K562 (cell line): Measurements from ENCODE around the gene RHPN2. TPM values are rescaled to one million over a fixed set of nuclear protein-coding genes. Genes with fewer than 3 reads are reported as not detected.

Experiments used
- CAMTA2 ChIP-seq: fragments of 250-450 bp; sonication (Bioruptor Pico); conservative IDR thresholded peaks from 2 replicates; pipeline ENCODE4 v1.5.1; 2022
- GABPB1 ChIP-seq: sonication (generic); formaldehyde crosslinking; IDR thresholded peaks from 2 replicates; pipeline ENCODE4 v1.8.0; 2022; ENCODE audit warnings: mild to moderate bottlenecking, missing genetic modification reagents
- KDM2B ChIP-seq: fragments of 250-450 bp; sonication (Bioruptor Pico); IDR thresholded peaks from 2 replicates; pipeline ENCODE4 v1.8.0; 2021; ENCODE audit warnings: mild to moderate bottlenecking, moderate library complexity
- NR4A1 ChIP-seq, 2 experiments: fragments of 250-450 bp in 1 of 2; fragments of 450-650 bp in 1 of 2; sonication (Bioruptor Pico) in 1 of 2; IDR thresholded peaks; 2 replicates each; pipeline versions ENCODE4 v1.4.0 to v1.6.1; 2016 to 2020; ENCODE audit warnings: mild to moderate bottlenecking in 2 of 2, missing compliant biosample characterization in 1 of 2, missing genetic modification characterization in 1 of 2, moderate library complexity in 1 of 2
- POLR2A ChIP-seq: fragments of 450-650 bp; conservative IDR thresholded peaks from 2 replicates; pipeline ENCODE4 v1.6.1; 2016
- PRPF4 ChIP-seq: fragments of 200-400 bp; formaldehyde crosslinking; IDR thresholded peaks from one replicate; pipeline ENCODE4 v1.6.1; 2017; ENCODE audit warnings: low read length, low read depth, mild to moderate bottlenecking; ENCODE audit not compliant: insufficient read depth, poor library complexity, severe bottlenecking
- RFX1 ChIP-seq: fragments of 450-650 bp; IDR thresholded peaks from 2 replicates; pipeline ENCODE4 v1.6.1; 2016; ENCODE audit warnings: mild to moderate bottlenecking, moderate library complexity
- XRCC3 ChIP-seq: fragments of 450-650 bp; IDR thresholded peaks from 2 replicates; pipeline ENCODE4 v1.6.1; 2017; ENCODE audit warnings: mild to moderate bottlenecking, moderate library complexity
- ZEB2 ChIP-seq: fragments of 450-650 bp; IDR thresholded peaks from 2 replicates; pipeline ENCODE4 v1.6.1; 2016
- ZNF695 ChIP-seq: fragments of 450-650 bp; formaldehyde crosslinking; IDR thresholded peaks from 2 replicates; pipeline ENCODE4 v1.4.0; 2020; ENCODE audit warnings: mild to moderate bottlenecking, moderate library complexity
- polyA plus RNA-seq, 8 experiments: library from polyadenylated mRNA; depleted of rRNA in 4 of 8; stranded (reverse) in 5 of 8; unstranded in 3 of 8; fragments of >200 nt; fragmentation: Nextera tagmentation in 2 of 8; fragmentation: Illumina TruSeq in 1 of 8; extraction: Ambion mirVana in 2 of 8; extraction: Trizol in 1 of 8; gene quantifications; 2 replicates each; pipeline versions ENCODE4 v1.2.1 to v1.2.3, GENCODE V29; 2011 to 2014; ENCODE audit warnings: inconsistent platforms in 1 of 8, missing spikeins in 1 of 8
- total RNA-seq, 7 experiments: library from RNA; depleted of rRNA in 6 of 7; stranded (reverse); fragments of >200 nt in 6 of 7; fragmentation: Illumina TruSeq in 2 of 7; extraction: Trizol in 2 of 7; gene quantifications; 2 replicates each; pipeline versions ENCODE4 v1.2.1 to v1.2.3, GENCODE V29; 2011 to 2021; ENCODE audit warnings: low replicate concordance in 1 of 7
- TF ChIP-seq, protein P1 (sequence below), 3 experiments: IDR thresholded peaks in 2 of 3; conservative IDR thresholded peaks in 1 of 3; 2 replicates each; pipeline ENCODE4 v1.5.1; 2011 to 2012; ENCODE audit warnings: low read length in 3 of 3, mild to moderate bottlenecking in 3 of 3, control low read depth in 2 of 3, improper control_type of control experiment in 1 of 3, inconsistent platforms in 1 of 3, low read depth in 1 of 3, mixed read lengths in 1 of 3, moderate library complexity in 1 of 3; ENCODE audit not compliant: insufficient read depth in 2 of 3
- TF ChIP-seq, protein P2 (sequence below): fragments of 450-650 bp; conservative IDR thresholded peaks from 2 replicates; pipeline ENCODE4 v1.6.1; 2016; ENCODE audit warnings: missing genetic modification characterization, low read depth, mild to moderate bottlenecking, control low read depth, missing compliant biosample characterization
- TF ChIP-seq, protein P3 (sequence below), 2 experiments: fragments of 450-650 bp; conservative IDR thresholded peaks; 2 replicates each; pipeline ENCODE4 v1.6.1; 2017; ENCODE audit warnings: mild to moderate bottlenecking in 2 of 2, moderate library complexity in 2 of 2
- TF ChIP-seq, protein P4 (sequence below): sonication (generic); formaldehyde crosslinking; IDR thresholded peaks from 2 replicates; pipeline ENCODE4 v1.8.1; 2023; ENCODE audit warnings: mild to moderate bottlenecking, missing genetic modification reagents
- TF ChIP-seq, protein P5 (sequence below): fragments of 250-450 bp; sonication (Bioruptor Pico); IDR thresholded peaks from 2 replicates; pipeline ENCODE4 v1.8.0; 2022; ENCODE audit warnings: moderate library complexity, mild to moderate bottlenecking, inconsistent platforms
- TF ChIP-seq, protein P6 (sequence below): fragments of 250-450 bp; sonication (Bioruptor Pico); IDR thresholded peaks from 2 replicates; pipeline ENCODE4 v1.8.0; 2021; ENCODE audit warnings: mild to moderate bottlenecking, moderate library complexity

The RHPN2 gene
- total and polyA plus RNA-seq, 9 of the 15 experiments (the other 6 are each of a cell fraction or from before 2014, with no cell fraction given) = 0.63 to 9.9 (median 3.2) TPM

DNA sequence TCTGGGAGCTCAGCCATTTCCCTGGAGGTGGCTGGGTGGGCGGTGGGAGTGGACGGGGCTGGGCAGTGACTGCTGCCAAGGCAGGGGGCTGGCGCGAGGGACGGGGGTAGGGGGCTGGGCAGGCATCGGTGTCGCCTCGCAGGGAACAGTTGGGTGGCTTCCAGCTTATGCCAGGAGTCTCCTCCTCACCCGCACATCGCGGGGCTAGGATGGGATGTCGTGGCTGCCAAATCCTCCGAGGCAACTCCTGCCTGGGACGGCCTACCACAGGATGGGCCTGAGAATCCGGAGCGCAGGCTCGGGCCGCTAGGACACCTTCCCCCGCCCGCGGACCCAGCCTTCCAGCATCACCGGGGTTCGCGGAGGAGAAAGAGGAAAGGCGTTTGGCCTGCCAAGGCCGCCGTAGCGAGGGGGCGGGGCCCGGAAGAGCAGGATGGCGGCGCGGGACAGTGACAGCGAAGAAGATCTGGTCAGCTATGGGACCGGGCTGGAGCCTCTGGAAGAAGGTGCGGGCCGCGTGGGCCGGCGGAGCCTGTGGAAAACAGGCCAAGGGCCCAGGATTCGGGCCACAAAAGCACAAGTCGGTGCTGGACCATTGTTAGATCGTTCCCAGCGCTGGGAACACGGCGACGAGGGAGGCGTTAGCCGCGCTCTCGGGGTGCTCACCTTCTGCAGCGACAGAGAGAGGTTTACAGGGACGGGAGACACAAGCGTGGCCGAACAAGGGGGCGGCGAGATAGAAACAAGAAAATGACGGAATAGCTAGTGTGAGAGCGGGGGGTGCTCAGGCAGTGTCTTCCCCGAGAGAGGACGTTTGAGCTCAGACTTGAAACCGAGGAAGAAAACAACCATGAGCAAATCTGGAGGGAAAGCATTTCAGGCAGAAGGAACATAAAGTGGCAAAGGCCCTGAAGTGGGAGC lies 16.3 kb upstream of the RHPN2 start, which contains the start of gene GPATCH1 (continued):
- TF ChIP-seq, protein P1, sequence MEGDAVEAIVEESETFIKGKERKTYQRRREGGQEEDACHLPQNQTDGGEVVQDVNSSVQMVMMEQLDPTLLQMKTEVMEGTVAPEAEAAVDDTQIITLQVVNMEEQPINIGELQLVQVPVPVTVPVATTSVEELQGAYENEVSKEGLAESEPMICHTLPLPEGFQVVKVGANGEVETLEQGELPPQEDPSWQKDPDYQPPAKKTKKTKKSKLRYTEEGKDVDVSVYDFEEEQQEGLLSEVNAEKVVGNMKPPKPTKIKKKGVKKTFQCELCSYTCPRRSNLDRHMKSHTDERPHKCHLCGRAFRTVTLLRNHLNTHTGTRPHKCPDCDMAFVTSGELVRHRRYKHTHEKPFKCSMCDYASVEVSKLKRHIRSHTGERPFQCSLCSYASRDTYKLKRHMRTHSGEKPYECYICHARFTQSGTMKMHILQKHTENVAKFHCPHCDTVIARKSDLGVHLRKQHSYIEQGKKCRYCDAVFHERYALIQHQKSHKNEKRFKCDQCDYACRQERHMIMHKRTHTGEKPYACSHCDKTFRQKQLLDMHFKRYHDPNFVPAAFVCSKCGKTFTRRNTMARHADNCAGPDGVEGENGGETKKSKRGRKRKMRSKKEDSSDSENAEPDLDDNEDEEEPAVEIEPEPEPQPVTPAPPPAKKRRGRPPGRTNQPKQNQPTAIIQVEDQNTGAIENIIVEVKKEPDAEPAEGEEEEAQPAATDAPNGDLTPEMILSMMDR (IDR thresholded peaks at IDR 0.05 in 2 of 3, conservative IDR thresholded peaks at IDR 0.05 in 1 of 3; ENCODE audit: insufficient read depth in 2 of 3, low read depth in 1 of 3, low read length in 3 of 3) = 0 out of 6 replicates have a peak, but pooled peaks of 1 of the 3 experiments have one; percentile 7
- TF ChIP-seq, protein P2, sequence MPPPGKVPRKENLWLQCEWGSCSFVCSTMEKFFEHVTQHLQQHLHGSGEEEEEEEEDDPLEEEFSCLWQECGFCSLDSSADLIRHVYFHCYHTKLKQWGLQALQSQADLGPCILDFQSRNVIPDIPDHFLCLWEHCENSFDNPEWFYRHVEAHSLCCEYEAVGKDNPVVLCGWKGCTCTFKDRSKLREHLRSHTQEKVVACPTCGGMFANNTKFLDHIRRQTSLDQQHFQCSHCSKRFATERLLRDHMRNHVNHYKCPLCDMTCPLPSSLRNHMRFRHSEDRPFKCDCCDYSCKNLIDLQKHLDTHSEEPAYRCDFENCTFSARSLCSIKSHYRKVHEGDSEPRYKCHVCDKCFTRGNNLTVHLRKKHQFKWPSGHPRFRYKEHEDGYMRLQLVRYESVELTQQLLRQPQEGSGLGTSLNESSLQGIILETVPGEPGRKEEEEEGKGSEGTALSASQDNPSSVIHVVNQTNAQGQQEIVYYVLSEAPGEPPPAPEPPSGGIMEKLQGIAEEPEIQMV (tag) = peak; percentile 70; the same call in 1 of the 2 replicates
- TF ChIP-seq CAMTA2 (no peak), POLR2A (peak; percentile 88), ZEB2 (0 out of 2 replicates have a peak, but pooled peaks have one; percentile 29), NR4A1 (CRISPR knock-in tag; IDR thresholded peaks at IDR 0.05) (no peak), NR4A1 (tag; IDR thresholded peaks at IDR 0.05) (no peak), KDM2B (CRISPR knock-in tag) (no peak; the same call in 1 of the 2 replicates), PRPF4 (no peak), RFX1 (no peak), XRCC3 (no peak), GABPB1 (CRISPR knock-in tag) (peak; percentile 61), ZNF695 (no peak)
- TF ChIP-seq, protein P3, sequence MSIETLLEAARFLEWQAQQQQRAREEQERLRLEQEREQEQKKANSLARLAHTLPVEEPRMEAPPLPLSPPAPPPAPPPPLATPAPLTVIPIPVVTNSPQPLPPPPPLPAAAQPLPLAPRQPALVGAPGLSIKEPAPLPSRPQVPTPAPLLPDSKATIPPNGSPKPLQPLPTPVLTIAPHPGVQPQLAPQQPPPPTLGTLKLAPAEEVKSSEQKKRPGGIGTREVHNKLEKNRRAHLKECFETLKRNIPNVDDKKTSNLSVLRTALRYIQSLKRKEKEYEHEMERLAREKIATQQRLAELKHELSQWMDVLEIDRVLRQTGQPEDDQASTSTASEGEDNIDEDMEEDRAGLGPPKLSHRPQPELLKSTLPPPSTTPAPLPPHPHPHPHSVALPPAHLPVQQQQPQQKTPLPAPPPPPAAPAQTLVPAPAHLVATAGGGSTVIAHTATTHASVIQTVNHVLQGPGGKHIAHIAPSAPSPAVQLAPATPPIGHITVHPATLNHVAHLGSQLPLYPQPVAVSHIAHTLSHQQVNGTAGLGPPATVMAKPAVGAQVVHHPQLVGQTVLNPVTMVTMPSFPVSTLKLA (conservative IDR thresholded peaks at IDR 0.05) = peak; percentile 55 to 81; a peak in 3 of 4 replicates
- TF ChIP-seq, protein P4, sequence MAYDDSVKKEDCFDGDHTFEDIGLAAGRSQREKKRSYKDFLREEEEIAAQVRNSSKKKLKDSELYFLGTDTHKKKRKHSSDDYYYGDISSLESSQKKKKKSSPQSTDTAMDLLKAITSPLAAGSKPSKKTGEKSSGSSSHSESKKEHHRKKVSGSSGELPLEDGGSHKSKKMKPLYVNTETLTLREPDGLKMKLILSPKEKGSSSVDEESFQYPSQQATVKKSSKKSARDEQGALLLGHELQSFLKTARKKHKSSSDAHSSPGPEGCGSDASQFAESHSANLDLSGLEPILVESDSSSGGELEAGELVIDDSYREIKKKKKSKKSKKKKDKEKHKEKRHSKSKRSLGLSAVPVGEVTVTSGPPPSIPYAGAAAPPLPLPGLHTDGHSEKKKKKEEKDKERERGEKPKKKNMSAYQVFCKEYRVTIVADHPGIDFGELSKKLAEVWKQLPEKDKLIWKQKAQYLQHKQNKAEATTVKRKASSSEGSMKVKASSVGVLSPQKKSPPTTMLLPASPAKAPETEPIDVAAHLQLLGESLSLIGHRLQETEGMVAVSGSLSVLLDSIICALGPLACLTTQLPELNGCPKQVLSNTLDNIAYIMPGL (CRISPR knock-in tag) = 0 out of 2 replicates have a peak, but pooled peaks have one; percentile 57
- TF ChIP-seq, protein P5, sequence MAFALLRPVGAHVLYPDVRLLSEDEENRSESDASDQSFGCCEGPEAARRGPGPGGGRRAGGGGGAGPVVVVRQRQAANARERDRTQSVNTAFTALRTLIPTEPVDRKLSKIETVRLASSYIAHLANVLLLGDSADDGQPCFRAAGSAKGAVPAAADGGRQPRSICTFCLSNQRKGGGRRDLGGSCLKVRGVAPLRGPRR (CRISPR knock-in tag) = no peak
- TF ChIP-seq, protein P6, sequence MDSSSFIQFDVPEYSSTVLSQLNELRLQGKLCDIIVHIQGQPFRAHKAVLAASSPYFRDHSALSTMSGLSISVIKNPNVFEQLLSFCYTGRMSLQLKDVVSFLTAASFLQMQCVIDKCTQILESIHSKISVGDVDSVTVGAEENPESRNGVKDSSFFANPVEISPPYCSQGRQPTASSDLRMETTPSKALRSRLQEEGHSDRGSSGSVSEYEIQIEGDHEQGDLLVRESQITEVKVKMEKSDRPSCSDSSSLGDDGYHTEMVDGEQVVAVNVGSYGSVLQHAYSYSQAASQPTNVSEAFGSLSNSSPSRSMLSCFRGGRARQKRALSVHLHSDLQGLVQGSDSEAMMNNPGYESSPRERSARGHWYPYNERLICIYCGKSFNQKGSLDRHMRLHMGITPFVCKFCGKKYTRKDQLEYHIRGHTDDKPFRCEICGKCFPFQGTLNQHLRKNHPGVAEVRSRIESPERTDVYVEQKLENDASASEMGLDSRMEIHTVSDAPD (CRISPR knock-in tag) = no peak
